DMS153 treated with DMSO at 0.1 percent for 48 hours (cell line): ENCODE measurements around the gene MSI2.
A peak's percentile ranks its signal among the peaks of the same experiment; 100 is the strongest.

Experiments used
- DNase-seq: peaks from one replicate; lab custom pipeline; 2025; ENCODE audit not compliant: unreplicated experiment; lab: John Stamatoyannopoulos, UW

Gene MSI2

GRCh38 chr17:57584050-57584551 is 327.8 kb downstream of the MSI2 start:
- DNase-seq: no peak

GRCh38 chr17:57585341-57586195 is 329.2 kb downstream of the MSI2 start:
- DNase-seq: no peak

- no peak for DNase-seq
Measured at GRCh38 chr17:57586196-57586740, 329.9 kb downstream of the MSI2 start.

GRCh38 chr17:57586742-57587141 is 330.4 kb downstream of the MSI2 start:
- no peak for DNase-seq

- DNase-seq: no peak
Measured at GRCh38 chr17:57587193-57587969, 331.1 kb downstream of the MSI2 start.

- no peak for DNase-seq
Measured at GRCh38 chr17:57588086-57588485, 331.8 kb downstream of the MSI2 start.

GRCh38 chr17:57589151-57590034 is 333.1 kb downstream of the MSI2 start:
- no peak for DNase-seq

- no peak for DNase-seq
Measured at GRCh38 chr17:57593739-57594462, 337.6 kb downstream of the MSI2 start.

- no peak for DNase-seq
Measured at GRCh38 chr17:57594767-57595166, 338.4 kb downstream of the MSI2 start.

- DNase-seq: no peak
Measured at GRCh38 chr17:57595426-57595825, 339.1 kb downstream of the MSI2 start.

GRCh38 chr17:57595947-57596695 is 339.8 kb downstream of the MSI2 start:
- no peak for DNase-seq

- DNase-seq: no peak
Measured at GRCh38 chr17:57597101-57597500, 340.8 kb downstream of the MSI2 start.

GRCh38 chr17:57597531-57598453 is 341.5 kb downstream of the MSI2 start:
- DNase-seq: peak; percentile 13

- DNase-seq: no peak
Measured at GRCh38 chr17:57599271-57600045, 343.1 kb downstream of the MSI2 start.

- no peak for DNase-seq
Measured at GRCh38 chr17:57600074-57600473, 343.8 kb downstream of the MSI2 start.

- DNase-seq: no peak
Measured at GRCh38 chr17:57601143-57601735, 344.9 kb downstream of the MSI2 start.

GRCh38 chr17:57602896-57603295 is 346.6 kb downstream of the MSI2 start:
- no peak for DNase-seq
